K562 (cell line): ENCODE results near the gene ANKS3. TPM values are rescaled to one million over a fixed set of nuclear protein-coding genes. Genes with fewer than 3 reads are reported as not detected.
A peak's percentile ranks its signal among the peaks of the same experiment; 100 is the strongest.

Experiments used
- ATAC-seq: fragments of 200-7000 bp; cut with Tn5 transposase; 3 replicates; pipeline ENCODE4 v1.9.1; 2020; ENCODE audit warnings: moderate library complexity
- BruUV-seq: library from RNA; stranded (reverse); fragments of 400-500 nt; replicated peaks from 2 replicates; lab custom pipeline; 2021; lab: Mats Ljungman, UMichigan
- CTCF ChIA-PET: fragments of 300-600 bp; formaldehyde crosslinking; extraction: SDS; loops from one replicate; lab custom pipeline; 2021; ENCODE audit warnings: low intra/inter-chr PET ratio; lab: Yijun Ruan, JAX
- POLR2A ChIA-PET: fragments of 300-600, 350-650 bp; sonication (Branson Sonifier 250); formaldehyde crosslinking; extraction: SDS; loops from one replicate; lab custom pipeline; 2021; ENCODE audit warnings: antibody characterized with exemption, inconsistent platforms; lab: Yijun Ruan, JAX
- DNase-seq, 4 experiments: peaks; one replicate each; pipeline versions ENCODE4 v3.0.0 to v3.0.0-alpha.2; 2011 to 2018; ENCODE audit warnings: low spot score in 3 of 4, mixed read lengths in 3 of 4; ENCODE audit errors: extremely low read depth in 1 of 4
- FAIRE-seq: peaks from 2 replicates; lab custom pipeline; 2011; peaks lifted over from hg19 to GRCh38; lab: Jason Lieb, UNC
- H2AFZ ChIP-seq: 2 replicates; pipeline ENCODE4 v1.6.0; 2011; ENCODE audit warnings: low read depth, low read length, control low read depth, inconsistent platforms
- H3K27ac ChIP-seq: fragments of 200-600 bp; 3 replicates; pipeline ENCODE4 v1.8.0; 2011; ENCODE audit warnings: low read depth, mild to moderate bottlenecking, control low read depth, inconsistent platforms, low read length, moderate library complexity, mixed read lengths; ENCODE audit errors: extremely low read depth
- H3K27me3 ChIP-seq, 2 experiments: fragments of 300-600 bp in 1 of 2; 2 replicates in 1 of 2; 3 replicates in 1 of 2; pipeline versions ENCODE4 v1.6.0 to v1.8.0; 2011; ENCODE audit warnings: inconsistent platforms in 2 of 2, low read length in 2 of 2, mild to moderate bottlenecking in 1 of 2, mixed read lengths in 1 of 2, moderate library complexity in 1 of 2; ENCODE audit not compliant: control insufficient read depth in 2 of 2, insufficient read depth in 2 of 2
- H3K36me3 ChIP-seq: fragments of 300-600 bp; 3 replicates; pipeline ENCODE4 v1.8.0; 2011; ENCODE audit warnings: mild to moderate bottlenecking, low read length, inconsistent platforms; ENCODE audit not compliant: control insufficient read depth, insufficient read depth
- H3K4me1 ChIP-seq, 2 experiments: fragments of 200-600 bp in 1 of 2; replicated peaks in 1 of 2; 2 replicates in 1 of 2; 3 replicates in 1 of 2; pipeline versions ENCODE4 v1.5.1 to v1.8.0; 2011; ENCODE audit warnings: inconsistent platforms in 2 of 2, low read length in 2 of 2, mild to moderate bottlenecking in 1 of 2, mixed read lengths in 1 of 2, moderate library complexity in 1 of 2; ENCODE audit not compliant: control insufficient read depth in 2 of 2, insufficient read depth in 2 of 2
- H3K4me2 ChIP-seq: 2 replicates; pipeline ENCODE4 v1.6.1; 2011; ENCODE audit warnings: low read length, control low read depth, inconsistent platforms, mixed read lengths; ENCODE audit not compliant: insufficient read depth
- H3K4me3 ChIP-seq: fragments of 200-600 bp; sonication (generic), shearing (Covaris generic); 2 replicates; pipeline ENCODE4 v1.5.1; 2016; ENCODE audit warnings: control low read depth, inconsistent platforms
- H3K79me2 ChIP-seq: fragments of 200-600 bp; 3 replicates; pipeline ENCODE4 v1.8.0; 2011; ENCODE audit warnings: low read length, inconsistent platforms; ENCODE audit not compliant: control insufficient read depth, insufficient read depth
- H3K9ac ChIP-seq, 2 experiments: 2 replicates each; pipeline versions ENCODE4 v1.6.0 to v1.6.1; 2011; ENCODE audit warnings: low read depth in 2 of 2, low read length in 2 of 2, control low read depth in 1 of 2, inconsistent platforms in 1 of 2, mild to moderate bottlenecking in 1 of 2, mixed read lengths in 1 of 2; ENCODE audit not compliant: insufficient read depth in 1 of 2
- H3K9me1 ChIP-seq: one replicate; pipeline ENCODE4 v1.6.0; 2011; ENCODE audit warnings: inconsistent platforms, mild to moderate bottlenecking, low read length, moderate library complexity; ENCODE audit not compliant: control insufficient read depth, insufficient read depth
- H3K9me3 ChIP-seq: replicated peaks from 2 replicates; pipeline ENCODE4 v1.5.1; 2011; ENCODE audit warnings: low read depth, low read length, inconsistent platforms; ENCODE audit not compliant: control insufficient read depth, insufficient read depth
- H4K20me1 ChIP-seq: replicated peaks from 2 replicates; pipeline ENCODE4 v1.6.1; 2011; ENCODE audit warnings: low read length, inconsistent platforms, mixed read lengths; ENCODE audit not compliant: control insufficient read depth, insufficient read depth
- ELK1 ChIP-seq: sonication (generic); formaldehyde crosslinking; IDR thresholded peaks from 2 replicates; pipeline ENCODE4 v1.8.1; 2022; ENCODE audit warnings: missing genetic modification reagents
- FOXK2 ChIP-seq, 2 experiments: fragments of 450-650 bp; IDR thresholded peaks in 1 of 2; conservative IDR thresholded peaks in 1 of 2; 2 replicates each; pipeline ENCODE4 v1.6.1; 2016; ENCODE audit warnings: low read depth in 2 of 2, mild to moderate bottlenecking in 1 of 2
- NFE2 ChIP-seq: IDR thresholded peaks from 2 replicates; pipeline ENCODE4 v1.6.1; 2014; ENCODE audit warnings: antibody characterized with exemption, low read depth
- NFIC ChIP-seq: fragments of 450-650 bp; IDR thresholded peaks from 2 replicates; pipeline ENCODE4 v1.6.1; 2017; ENCODE audit warnings: mild to moderate bottlenecking, inconsistent platforms
- POLR2G ChIP-seq: fragments of 200-400 bp; formaldehyde crosslinking; IDR thresholded peaks from 2 replicates; pipeline ENCODE4 v1.6.1; 2017; ENCODE audit warnings: low read depth, mild to moderate bottlenecking, antibody characterized with exemption, low read length, moderate library complexity
- WGBS: fragments of 100-300 bp; shearing (Covaris generic); methylation state at CpG from one replicate; pipeline ENCODE4 v1.1.6; 2016; ENCODE audit warnings: low coverage, mixed read lengths; ENCODE audit not compliant: insufficient coverage; ENCODE audit errors: missing lambda C conversion rate; 5-methylcytosine and 5-hydroxymethylcytosine counted together
- in situ Hi-C: fragments of 300-500 bp; cut with MboI; formaldehyde crosslinking; loops from 4 replicates; pipeline ENCODE4 v1.15.0; 2018; ENCODE audit warnings: inconsistent platforms, mixed read lengths
- intact Hi-C: fragments of 100-400 bp; cut with micrococcal nuclease; formaldehyde crosslinking; loops from 2 replicates; pipeline ENCODE4 v1.14.2; 2022
- polyA plus RNA-seq, 8 experiments: library from polyadenylated mRNA; depleted of rRNA in 4 of 8; stranded (reverse) in 5 of 8; unstranded in 3 of 8; fragments of >200 nt; fragmentation: Nextera tagmentation in 2 of 8; fragmentation: Illumina TruSeq in 1 of 8; extraction: Ambion mirVana in 2 of 8; extraction: Trizol in 1 of 8; gene quantifications; 2 replicates each; pipeline versions ENCODE4 v1.2.1 to v1.2.3, GENCODE V29; 2011 to 2014; ENCODE audit warnings: inconsistent platforms in 1 of 8, missing spikeins in 1 of 8
- total RNA-seq, 7 experiments: library from RNA; depleted of rRNA in 6 of 7; stranded (reverse); fragments of >200 nt in 6 of 7; fragmentation: Illumina TruSeq in 2 of 7; extraction: Trizol in 2 of 7; gene quantifications; 2 replicates each; pipeline versions ENCODE4 v1.2.1 to v1.2.3, GENCODE V29; 2011 to 2021; ENCODE audit warnings: low replicate concordance in 1 of 7

Gene ANKS3
- total and polyA plus RNA-seq, 9 of the 15 experiments (the other 6 are each of a cell fraction or from before 2014, with no cell fraction given): 0.43 to 25.7 (median 14.8) TPM

DNA sequence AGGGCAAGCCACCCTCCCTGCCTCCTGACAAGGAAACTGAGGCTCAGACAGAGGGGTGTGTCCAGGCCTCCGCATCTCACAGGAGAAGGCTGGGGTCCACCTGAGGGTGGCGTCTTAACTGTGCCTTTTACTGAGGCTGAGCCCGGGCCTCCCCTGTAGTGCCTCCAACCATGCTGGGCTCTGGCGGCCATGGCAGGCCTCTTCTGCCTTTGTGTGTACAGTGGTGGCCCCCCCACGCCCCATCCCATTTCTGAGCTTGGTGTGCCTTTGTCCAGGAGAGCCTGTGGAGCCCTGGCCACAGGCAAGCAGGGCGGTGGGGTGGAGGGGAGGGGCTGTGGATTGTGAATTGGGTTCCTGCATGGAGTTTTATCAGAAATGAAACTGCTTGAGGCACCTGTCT lies 78.3 kb downstream of the ANKS3 start:
- ChIA-PET CTCF (no interaction called here), POLR2A (no interaction called here)
- Histone ChIP-seq H3K27ac (no peak overlapping the region), H3K9me3 (no peaks in the 10 kb centered on the region), H3K4me1 (peaks cover 0 to 20% of the 10 kb centered on the region in 2 experiments; a peak in 2 of 5 replicates), H3K36me3 (peaks cover 67% of the 10 kb centered on the region; the same call in 2 of the 3 replicates), H3K4me2 (no peak overlapping the region), H3K79me2 (no peaks in the 10 kb centered on the region), H3K9ac (peak overlapping the region in 1 of 2 experiments; percentile 26; a peak in 2 of 4 replicates), H4K20me1 (no peaks in the 10 kb centered on the region), H3K27me3 (no peaks in the 10 kb centered on the region), H2AFZ (no peak overlapping the region), H3K9me1 (no peaks in the 10 kb centered on the region), H3K4me3 (no peak overlapping the region)
- no TSS peak for BruUV-seq
- TF ChIP-seq FOXK2 (conservative IDR thresholded peaks at IDR 0.05 in 1 of 2, IDR thresholded peaks at IDR 0.05 in 1 of 2; ENCODE audit: low read depth in 2 of 2): no peak
- TF ChIP-seq POLR2G: 0 out of 2 replicates have a peak, but pooled peaks have one; percentile 19
- WGBS: 89% methylated on average over 6 of the region's 6 CpGs
- no peak for DNase-seq
- intact Hi-C loops: no loop called here
- FAIRE-seq: no peak
- no peak for ATAC-seq
- in situ Hi-C loops: no loop called here

- Histone ChIP-seq H3K36me3 (peaks cover 72% of the 10 kb centered on the region; the same call in 2 of the 3 replicates), H3K9me1 (no peaks in the 10 kb centered on the region), H3K27me3 (no peaks in the 10 kb centered on the region), H3K79me2 (peaks cover 3% of the 10 kb centered on the region; the same call in 1 of the 3 replicates), H3K4me2 (no peak overlapping the region), H4K20me1 (no peaks in the 10 kb centered on the region), H2AFZ (no peak overlapping the region), H3K4me1 (peaks cover 0 to 24% of the 10 kb centered on the region in 2 experiments; a peak in 2 of 5 replicates), H3K9ac (peak overlapping the region in 1 of 2 experiments; percentile 26; a peak in 1 of 4 replicates), H3K4me3 (no peak overlapping the region), H3K9me3 (no peaks in the 10 kb centered on the region), H3K27ac (no peak overlapping the region)
- FAIRE-seq (no peak), ATAC-seq (no peak), DNase-seq (no peak)
- no TSS peak for BruUV-seq
- TF ChIP-seq NFIC: peak; percentile 86
- TF ChIP-seq NFE2: no peak
- no peak for TF ChIP-seq ELK1 (CRISPR knock-in tag)
- POLR2A ChIA-PET: no interaction called here
- 98% methylated on average over 10 of the region's 12 CpGs for WGBS
- intact Hi-C loops: no loop called here
- CTCF ChIA-PET: no interaction called here
- in situ Hi-C loops: no loop called here
Measured at GRCh38 chr16:4654964-4655590, 79.0 kb downstream of the ANKS3 start.
